ENCODE results near the gene TLCD3A.

Gene TLCD3A

DNA sequence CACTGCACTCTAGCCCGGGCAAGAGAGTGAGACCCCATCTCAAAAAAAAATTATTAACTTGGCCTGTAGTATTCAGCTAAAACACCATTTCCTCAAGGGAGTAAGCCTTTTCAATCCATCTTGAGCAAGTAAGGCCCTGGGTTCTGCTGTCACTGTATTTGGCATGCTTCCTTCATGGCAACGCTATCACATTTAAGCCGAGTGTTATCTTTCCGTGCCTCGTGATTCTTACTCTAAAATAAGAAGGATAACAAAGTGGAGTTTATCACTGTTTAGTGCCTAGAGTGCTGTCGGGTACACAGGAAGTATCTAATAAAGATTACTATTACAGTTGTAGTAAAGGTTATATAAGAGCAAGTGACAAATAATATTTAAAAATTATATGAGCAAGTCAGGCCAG is 26.5 kb upstream of the TLCD3A start:
- no peak for DNase-seq (ENCODE audit: low read depth in 2 of 2)

DNA sequence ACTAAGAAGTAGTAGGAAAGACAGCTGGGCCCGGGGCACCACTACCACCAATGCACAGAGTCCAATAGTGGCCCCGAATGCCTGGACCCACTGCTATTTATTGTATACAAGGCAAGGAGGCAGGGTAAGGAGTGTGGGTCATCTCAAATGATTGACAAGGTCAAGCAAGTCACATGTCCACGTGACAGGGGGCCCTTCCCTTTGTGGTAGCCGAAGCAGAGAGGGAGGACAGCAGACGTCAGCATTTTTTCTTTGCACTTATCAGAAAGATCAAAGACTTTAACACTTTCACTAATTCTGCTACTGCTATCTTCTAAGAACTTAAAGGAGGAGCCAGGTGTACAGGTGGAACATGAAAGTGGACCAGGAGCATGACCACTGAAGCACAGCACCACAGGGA is 24.3 kb upstream of the TLCD3A start:
- no peak for DNase-seq (ENCODE audit: low read depth in 2 of 2)

DNA sequence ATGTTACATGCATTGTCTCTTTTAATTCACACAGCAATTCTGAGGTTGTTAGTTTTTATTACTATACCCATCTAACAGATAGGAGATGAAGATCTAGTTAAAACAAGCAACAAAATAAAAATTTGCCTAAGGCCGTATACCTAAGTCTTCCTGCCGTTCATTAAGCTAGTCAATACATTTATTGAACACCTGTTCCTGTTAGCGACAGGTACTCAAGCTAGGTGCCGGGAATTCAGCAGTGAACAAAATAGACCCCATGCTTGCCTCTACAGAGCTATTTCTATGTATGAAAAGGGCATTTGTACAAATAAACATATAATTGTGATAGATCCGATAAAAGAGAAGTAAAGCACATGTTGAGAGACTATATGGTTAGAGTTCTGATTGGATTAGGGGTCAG is 14.3 kb upstream of the TLCD3A start:
- DNase-seq (ENCODE audit: low read depth in 2 of 2): no peak

DNA sequence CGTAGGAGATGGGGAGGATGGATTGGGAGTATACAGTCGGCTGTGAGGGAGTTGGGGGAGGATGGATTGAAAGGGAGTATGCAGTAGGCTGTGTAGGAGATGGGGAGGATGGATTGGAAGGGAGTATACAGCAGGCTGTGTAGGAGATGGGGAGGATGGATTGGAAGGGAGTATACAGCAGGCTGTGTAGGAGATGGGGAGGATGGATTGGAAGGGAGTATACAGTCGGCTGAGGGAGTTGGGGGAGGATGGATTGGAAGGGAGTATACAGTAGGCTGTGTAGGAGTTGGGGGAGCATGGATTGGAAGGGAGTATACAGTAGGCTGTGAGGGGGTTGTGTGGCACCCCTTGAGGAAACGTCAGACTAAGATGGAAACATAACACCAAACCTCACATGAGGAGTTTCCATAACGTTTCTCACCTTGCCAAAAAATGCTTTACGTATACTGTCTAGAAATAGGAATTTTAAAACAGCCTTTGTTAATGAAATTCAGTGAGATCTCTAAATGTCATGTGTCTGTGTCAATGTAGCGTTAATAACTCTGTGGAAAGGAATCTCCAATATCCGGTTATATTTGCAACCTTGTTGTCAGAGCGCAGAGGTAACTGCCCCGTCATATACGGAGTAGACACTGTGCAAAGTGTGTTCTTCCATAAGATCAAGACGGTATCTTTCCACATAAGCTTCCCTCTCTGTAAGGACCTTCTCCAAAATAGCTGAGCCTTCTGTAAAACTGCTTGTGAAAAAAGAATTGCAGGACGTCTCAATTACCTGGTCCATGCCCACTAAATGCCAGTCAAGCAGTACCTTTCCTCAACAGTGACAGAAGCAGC is 11.5 kb upstream of the TLCD3A start:
- no peak for DNase-seq (ENCODE audit: low read depth in 2 of 2)

DNA sequence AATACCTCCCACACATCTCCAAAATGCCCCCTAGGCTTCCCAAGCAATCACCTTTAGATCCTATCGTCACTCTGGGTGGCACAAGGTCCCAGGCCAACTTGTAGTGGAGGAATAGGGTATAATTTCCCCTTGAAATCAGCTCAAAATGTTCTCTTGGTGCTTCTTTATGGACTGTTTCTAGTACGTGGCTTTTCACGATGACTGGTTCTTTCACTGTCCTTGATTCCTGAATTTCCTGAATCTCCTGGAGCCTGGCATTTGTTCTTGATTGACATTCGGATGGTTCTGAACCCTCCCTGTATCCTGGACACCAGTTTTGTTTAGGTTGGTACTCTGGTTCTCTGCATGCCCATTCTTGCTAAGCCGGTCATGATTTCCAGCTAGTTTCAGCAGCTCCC is 10.9 kb upstream of the TLCD3A start:
- no peak for DNase-seq (ENCODE audit: low read depth in 2 of 2)

DNA sequence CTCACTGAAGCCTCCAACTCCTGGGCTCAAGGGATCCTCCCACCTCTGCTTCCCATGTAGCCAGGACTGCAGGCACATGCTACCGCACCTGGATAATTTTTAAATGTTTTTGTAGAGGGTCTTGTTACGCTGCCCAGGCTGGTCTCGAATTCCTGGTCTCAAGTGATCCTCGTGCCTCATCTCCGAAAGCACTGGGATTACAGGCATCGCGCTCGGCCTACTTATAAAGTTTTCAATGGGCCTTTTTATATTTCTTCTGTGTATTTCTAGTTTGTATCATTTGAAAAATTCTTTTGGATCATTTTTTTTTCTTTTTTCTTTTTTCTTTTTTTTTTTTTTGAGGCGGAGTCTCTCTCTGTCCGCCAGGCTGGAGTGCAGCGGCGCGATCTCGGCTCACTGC is 7.3 kb upstream of the TLCD3A start:
- DNase-seq (ENCODE audit: low read depth in 2 of 2): no peak

DNA sequence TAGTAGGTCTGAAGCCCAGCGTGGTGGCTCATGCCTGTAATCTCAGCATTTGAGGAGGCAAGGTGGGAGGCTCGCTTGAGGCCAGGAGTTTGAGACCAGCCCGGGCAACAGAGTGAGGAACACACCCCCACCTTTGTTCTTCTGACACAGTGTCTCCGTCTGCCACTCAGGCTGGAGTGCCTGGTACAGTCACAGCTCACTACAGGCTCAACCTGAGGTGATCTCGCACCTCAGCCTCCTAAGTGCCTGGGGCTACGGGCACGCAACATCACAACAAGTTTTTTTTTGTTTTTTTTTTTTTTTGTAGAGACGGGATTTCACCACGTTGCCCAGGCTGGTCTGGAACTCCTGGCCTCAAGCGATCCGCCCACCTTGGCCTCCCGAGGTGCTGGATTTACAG is 6.7 kb upstream of the TLCD3A start:
- no peak for DNase-seq (ENCODE audit: low read depth in 2 of 2)

DNA sequence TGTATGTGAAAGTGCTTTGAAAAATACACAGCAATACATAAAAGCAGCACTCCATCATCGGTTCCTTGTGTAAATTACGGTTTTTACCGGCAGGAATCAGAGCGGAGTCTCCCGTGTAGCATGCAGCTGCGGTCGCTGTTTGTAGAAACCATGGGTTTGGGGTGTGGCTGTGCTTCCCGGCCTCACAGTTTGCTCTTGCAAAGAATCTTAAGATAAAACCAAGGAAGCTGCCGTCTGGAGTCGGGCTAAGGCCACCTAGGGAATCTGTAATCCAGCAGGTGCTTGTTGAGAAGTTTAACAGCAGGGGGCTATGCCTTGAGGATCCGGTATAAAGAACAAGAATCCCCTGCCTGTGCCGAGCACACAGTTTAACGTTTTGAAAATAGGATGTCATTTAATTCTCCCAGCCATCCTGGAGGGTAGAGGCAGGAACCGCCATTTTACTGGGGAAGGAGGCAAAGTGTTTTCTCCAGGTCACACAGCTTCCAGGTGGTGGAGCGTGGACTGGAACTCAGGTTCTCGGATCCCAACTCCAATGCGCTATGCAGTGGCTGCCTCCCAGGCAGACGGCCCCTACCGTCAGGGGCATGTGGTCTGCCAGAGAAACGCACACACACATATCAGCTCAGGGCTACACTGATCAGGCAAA is 6.0 kb upstream of the TLCD3A start:
- no peak for DNase-seq (ENCODE audit: low read depth in 2 of 2)

DNA sequence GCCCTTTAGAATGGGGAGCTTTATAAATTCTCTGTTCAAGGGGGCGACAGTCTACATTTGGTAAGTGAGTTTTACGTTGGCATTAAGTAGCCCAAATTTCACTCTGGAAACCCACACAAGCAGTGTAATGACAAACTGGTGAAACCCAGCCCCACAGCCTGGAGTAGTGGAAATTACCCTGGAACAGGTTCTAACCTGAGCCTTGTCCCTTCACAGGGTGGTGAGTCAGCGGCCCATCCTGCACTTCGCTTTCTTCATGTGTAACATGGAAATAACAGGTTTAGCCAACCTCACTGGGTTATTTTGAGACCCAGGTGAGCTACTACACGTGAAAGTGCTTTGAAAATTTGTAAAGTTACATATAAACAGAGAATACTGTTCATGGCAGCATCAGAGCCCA is 3.5 kb upstream of the TLCD3A start:
- DNase-seq (ENCODE audit: low read depth in 2 of 2): no peak

DNA sequence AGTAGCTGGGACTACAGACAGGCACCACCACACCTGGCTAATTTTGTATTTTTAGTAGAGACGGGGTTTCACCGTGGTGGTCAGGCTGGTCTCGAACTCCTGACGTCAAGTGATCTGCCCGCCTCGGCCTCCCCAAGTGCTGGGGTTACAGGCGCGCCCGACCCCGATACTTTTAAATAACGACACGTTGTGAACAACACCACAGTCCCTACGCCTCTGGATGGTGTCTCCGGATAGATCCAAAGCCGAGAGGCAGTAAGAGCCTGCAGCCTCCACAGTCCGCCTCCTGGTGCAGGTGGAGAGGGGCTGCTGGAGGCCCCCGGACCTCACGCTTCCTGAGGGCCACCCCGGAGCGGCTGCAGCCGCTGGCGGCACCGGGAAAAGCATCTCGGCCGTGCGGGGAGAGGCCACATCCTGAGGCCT is 741 bp upstream of the TLCD3A start:
- DNase-seq (ENCODE audit: low read depth in 2 of 2): no peak

DNA sequence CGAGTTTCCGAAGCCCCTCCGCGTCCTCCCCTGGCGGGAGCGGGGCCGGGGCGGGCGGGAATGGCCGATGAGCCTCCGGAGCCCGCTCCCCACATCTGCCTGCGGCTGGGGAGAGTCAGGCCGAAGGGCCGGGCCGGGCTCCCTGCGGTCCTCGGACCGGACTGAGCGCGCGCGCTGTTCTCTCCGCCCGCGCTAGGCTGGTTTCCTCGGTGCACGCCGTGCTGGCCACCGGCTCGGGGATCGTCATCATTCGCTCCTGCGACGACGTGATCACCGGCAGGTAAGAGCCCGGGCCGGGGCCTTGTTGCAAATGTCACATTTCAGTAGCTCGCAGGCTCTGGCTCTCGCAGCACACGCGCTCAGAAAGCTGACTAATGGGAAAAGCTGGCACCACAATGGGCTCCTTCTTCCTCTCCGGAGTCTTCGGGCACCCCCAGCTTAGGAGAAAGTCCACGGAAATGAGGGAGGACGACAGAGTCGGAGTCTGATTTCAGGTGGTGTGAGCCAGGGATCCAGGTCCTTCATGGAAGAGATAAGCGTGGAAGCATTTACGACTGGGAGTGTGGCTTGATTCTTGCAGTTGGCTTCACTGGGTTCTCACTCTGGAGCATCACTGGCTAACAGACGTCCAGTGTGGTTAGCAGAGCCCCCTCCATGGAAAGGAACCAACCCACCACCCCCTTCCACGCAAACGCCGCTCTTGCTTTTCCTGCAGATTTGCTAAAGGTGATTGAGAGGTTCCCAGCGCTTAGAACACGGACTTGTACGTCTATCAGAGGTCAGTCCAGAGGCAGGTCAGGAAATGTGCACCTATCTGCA is 715 bp downstream of the TLCD3A start:
- no peak for DNase-seq (ENCODE audit: low read depth in 2 of 2)

DNA sequence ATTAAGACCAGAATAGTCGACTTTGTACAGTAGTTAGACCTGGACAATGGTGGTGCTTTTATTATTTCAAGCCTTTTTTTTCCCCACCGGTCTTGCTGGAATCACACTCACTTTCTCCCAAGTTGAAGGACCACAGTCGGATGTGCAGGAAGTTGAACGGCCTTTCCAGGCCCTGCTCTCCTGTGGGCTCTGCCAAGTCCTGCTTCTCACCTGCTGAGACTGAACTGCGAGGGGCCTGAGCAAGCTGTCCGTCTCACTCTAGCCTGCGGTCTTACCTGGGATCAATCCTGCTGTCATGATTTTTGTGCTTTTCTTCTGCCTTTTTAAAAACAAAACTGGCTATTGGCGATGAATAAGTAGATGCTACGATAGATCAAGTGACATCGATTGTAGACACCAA is 1.3 kb downstream of the TLCD3A start:
- no peak for DNase-seq (ENCODE audit: low read depth in 2 of 2)

DNA sequence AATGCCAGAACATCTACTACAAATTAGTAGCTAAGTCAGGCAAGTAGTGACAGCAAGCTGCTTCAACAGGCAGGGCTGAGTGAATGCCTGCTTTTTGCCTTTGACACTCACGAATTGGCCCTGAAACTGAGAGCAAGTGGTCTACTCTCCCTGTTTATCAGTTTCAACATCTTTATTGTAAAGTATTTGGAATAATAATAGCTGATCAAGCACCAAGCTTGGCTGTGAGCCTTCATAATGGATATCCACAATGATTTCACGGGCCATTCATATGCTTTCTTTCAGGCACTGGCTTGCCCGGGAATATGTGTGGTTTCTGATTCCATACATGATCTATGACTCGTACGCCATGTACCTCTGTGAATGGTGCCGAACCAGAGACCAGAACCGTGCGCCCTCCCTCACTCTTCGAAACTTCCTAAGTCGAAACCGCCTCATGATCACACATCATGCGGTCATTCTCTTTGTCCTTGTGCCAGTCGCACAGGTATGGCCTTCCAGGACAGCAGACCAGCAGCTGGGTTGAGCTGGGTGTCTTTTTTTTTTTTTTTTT is 5.2 kb downstream of the TLCD3A start:
- no peak for DNase-seq (ENCODE audit: low read depth in 2 of 2)

DNA sequence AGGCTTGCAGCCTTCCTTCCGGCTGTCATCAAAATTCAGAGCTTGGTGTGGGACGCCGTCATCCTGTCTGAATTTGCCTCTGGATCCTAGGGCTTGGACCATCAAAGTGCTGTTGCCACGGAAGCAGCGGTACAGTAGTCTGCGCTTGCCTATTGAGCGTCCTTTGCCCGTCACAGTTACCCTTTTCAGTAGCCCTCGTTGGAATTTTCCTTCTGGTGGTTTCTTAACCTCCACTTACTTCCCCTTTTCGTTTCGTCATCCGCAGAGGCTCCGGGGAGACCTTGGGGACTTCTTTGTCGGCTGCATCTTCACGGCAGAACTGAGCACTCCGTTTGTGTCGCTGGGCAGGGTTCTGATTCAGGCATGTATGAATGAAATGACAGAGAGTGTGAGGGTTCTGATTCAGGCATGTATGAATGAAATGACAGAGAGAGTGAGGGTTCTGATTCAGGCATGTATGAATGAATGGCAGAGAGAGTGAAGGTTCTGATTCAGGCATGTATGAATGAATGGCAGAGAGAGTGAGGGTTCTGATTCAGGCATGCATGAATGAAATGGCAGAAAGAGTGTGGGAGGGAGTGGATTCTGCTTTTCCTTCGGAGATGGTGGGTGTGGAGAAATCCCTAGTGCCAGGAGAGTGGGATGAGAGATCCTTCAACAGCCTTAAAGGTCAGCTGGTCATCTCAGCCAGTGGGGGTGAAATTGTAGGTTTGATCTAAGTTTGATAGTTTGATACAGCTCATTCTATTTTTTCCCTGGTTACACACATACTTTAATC is 8.0 kb downstream of the TLCD3A start:
- no peak for DNase-seq (ENCODE audit: low read depth in 2 of 2)

DNA sequence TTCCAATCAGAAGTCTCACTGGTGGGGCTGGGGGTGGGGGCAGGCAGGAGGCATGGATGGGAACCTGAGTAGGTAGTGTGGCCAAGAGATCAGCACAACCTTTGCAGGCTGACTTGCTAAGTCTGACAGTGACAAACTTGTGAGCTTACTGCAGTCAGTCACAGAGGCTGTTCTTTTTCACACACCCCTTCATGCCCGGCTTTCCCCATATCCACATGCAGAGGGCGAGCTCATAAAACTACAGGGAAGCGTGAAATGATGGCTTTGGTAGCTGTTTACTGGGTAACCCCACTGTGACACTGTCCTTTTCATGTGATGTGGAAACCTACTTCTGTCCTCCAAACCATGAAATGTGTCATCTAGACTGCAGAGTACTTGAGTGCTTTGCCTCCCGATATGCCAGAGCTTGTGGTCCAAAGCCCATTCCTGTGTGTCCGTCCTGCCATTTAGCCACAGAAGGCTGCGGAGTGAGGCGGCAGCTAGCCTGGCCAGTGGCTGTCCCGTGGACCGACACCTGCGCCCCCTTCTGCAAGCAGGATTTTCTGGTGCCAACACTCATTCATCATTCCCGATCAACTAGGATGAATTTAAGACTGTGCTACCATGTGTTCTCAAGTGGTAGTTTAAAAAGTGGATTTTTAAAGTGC is 9.9 kb downstream of the TLCD3A start:
- DNase-seq (ENCODE audit: low read depth in 2 of 2): no peak

DNA sequence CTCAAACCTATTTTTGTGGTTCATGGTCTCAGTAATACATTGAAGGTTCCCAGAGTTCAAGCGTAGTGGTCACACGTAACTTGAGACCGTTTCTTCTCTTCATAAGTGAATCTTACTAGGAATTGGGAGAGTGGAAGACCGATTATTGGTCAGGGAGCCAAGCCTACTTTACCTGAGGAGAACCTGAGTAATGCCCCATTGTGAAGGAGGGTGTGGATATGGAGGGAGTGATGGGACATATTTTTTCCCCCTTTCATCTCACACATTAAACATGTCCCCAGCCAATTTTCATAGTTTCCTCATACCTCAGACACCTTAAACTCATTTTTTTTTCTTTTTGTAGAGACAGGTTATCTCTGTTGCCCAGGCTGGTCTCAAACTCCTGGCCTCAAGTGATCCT is 10.7 kb downstream of the TLCD3A start:
- no peak for DNase-seq (ENCODE audit: low read depth in 2 of 2)

DNA sequence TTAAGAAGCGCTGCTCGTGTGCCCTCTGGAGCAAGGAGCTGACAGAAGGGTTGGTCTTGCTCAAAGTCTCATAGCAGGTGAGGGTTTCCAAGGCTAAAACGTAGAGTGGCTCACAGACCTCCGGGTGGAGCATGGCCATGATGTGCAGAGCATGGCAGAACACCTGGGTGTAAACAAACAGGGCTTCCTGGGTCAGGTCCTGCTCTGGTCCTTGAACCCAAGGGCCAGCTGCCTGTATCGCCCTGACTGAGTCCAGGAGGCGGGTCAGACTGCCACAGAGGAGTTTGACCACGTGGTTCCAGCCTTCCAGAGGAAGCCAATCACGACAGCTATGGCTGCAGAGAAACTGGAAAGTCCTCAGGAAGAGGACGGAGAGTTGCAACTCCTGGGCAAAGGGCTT is 12.5 kb downstream of the TLCD3A start:
- DNase-seq (ENCODE audit: low read depth in 2 of 2): no peak

DNA sequence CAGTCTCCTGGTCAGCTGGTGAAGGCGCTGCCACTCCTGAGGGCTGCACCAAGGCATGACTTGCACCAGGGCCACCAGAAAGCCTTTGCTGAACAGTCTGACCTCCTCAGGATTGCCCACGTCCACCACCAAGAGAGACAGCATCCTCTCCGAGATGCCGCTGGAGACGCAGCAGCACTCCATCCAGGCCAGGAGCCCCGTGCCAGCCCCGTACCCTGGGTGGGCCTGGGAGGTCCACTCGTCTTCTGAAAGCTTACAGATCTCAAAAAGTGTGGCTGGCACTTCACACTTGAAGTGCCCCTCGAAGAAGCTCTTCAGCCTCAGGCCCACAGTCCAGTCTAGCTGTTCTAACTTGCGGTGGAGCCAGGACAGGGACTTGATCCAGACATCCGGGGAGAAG is 13.0 kb downstream of the TLCD3A start:
- no peak for DNase-seq (ENCODE audit: low read depth in 2 of 2)

DNA sequence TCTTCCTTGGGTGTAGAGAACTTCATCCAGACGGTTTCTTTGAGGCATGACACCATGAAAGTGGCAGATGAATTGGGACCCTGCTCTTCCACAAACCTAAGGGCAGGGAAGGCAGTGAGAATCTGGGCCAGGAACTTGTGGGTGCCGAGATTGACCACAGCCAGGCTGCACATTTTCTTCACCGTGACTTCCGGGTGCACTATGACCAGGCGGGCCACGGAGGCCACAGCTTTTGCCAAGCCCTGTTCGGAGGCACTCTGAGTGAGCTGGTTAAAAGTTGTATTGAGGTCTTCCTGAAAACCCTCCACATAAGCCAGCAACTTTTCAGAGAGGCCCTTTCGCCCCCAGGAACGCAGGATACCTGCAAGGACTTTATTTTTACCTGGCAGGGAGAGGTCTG is 13.8 kb downstream of the TLCD3A start:
- DNase-seq (ENCODE audit: low read depth in 2 of 2): no peak

DNA sequence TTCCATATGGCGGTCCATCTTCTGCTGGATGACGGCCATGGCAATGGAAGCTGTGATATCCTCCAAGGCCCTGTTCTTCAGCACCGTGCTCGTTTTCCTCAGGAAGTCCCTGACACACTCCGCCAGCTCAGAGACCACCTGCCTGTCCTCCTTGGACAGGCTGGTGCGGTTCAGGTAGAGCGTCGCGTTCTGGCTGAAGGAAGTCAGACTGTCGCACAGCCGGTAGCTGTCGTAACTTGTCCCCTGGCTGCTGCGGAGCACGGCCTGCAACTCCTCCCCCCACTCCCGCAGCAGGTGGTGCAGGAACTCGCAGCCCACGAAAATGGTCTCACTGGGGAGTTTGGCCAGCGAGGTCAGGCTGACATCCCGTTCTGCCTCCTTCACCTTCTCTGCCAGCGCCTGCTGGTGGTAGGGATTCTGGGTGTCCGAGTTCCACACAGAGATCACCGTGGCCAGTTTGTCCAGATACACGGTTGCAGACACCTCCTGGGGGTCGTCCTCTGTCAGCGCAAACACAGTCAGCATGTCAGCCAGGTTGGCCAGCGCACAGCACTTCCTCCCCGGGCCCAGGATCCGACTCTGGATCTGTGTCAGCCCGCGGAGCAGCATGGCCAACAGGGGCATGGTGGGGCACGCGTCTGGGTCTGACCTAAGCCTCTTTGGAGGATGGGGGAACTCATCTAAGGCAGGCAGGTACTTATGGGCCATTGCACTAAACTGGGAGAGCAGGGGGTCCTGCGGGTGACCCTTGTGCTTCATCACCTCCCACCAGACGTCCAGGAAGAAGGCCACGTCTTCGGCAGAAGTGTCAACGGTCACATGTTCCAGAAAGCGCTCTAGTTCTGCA is 14.6 kb downstream of the TLCD3A start:
- no peak for DNase-seq (ENCODE audit: low read depth in 2 of 2)
